ENCODE measurements around the gene PDPK1. TPM values are rescaled to one million over a fixed set of nuclear protein-coding genes. Genes with fewer than 3 reads are reported as not detected.

PDPK1 gene
- total RNA-seq, 2 experiments from 2014 or later = 14.4 to 40.6 TPM

GRCh38 chr16:2592786-2593185, 55.0 kb downstream of the PDPK1 start:
- H3K9me2 ChIP-seq (ENCODE audit: insufficient read depth, low read length) = no peaks in the 10 kb centered on the region
- no peaks in the 10 kb centered on the region for H4K20me1 ChIP-seq (ENCODE audit: insufficient read depth, low read length)
- no peak overlapping the region for H3K4me2 ChIP-seq (ENCODE audit: low read length)
- no peak overlapping the region for H3K27ac ChIP-seq (ENCODE audit: low read depth, low read length, poor library complexity, severe bottlenecking)
- no peak for DNase-seq (ENCODE audit: low spot score)
- CTCF ChIA-PET (ENCODE audit: unreplicated experiment) = no interaction called here
- intact Hi-C loops (cut with micrococcal nuclease; ENCODE audit: unreplicated experiment) = no loop called here
- no peak overlapping the region for H3K4me3 ChIP-seq (ENCODE audit: low read depth, low read length, poor library complexity, severe bottlenecking)
- BruUV-seq (replicated peaks) = no TSS peak
- H3K9me3 ChIP-seq (ENCODE audit: low read length) = no peaks in the 10 kb centered on the region
- POLR2A ChIA-PET = no interaction called here
- no peaks in the 10 kb centered on the region for H3K4me1 ChIP-seq (ENCODE audit: insufficient read depth, low read length, poor library complexity, severe bottlenecking)
- peaks cover 59% of the 10 kb centered on the region for H3K36me3 ChIP-seq (ENCODE audit: insufficient read depth, low read length)
- no peak for TF ChIP-seq EZH2phosphoT487 (IDR thresholded peaks at IDR 0.05; ENCODE audit: borderline replicate concordance, low read depth, low read length)
- TF ChIP-seq, protein P1, sequence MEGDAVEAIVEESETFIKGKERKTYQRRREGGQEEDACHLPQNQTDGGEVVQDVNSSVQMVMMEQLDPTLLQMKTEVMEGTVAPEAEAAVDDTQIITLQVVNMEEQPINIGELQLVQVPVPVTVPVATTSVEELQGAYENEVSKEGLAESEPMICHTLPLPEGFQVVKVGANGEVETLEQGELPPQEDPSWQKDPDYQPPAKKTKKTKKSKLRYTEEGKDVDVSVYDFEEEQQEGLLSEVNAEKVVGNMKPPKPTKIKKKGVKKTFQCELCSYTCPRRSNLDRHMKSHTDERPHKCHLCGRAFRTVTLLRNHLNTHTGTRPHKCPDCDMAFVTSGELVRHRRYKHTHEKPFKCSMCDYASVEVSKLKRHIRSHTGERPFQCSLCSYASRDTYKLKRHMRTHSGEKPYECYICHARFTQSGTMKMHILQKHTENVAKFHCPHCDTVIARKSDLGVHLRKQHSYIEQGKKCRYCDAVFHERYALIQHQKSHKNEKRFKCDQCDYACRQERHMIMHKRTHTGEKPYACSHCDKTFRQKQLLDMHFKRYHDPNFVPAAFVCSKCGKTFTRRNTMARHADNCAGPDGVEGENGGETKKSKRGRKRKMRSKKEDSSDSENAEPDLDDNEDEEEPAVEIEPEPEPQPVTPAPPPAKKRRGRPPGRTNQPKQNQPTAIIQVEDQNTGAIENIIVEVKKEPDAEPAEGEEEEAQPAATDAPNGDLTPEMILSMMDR (conservative IDR thresholded peaks at IDR 0.05; ENCODE audit: low read length) = no peak
- no peaks in the 10 kb centered on the region for H3K79me2 ChIP-seq (ENCODE audit: insufficient read depth, low read depth, low read length)
- H2AFZ ChIP-seq (ENCODE audit: low read length) = no peak overlapping the region

DNA sequence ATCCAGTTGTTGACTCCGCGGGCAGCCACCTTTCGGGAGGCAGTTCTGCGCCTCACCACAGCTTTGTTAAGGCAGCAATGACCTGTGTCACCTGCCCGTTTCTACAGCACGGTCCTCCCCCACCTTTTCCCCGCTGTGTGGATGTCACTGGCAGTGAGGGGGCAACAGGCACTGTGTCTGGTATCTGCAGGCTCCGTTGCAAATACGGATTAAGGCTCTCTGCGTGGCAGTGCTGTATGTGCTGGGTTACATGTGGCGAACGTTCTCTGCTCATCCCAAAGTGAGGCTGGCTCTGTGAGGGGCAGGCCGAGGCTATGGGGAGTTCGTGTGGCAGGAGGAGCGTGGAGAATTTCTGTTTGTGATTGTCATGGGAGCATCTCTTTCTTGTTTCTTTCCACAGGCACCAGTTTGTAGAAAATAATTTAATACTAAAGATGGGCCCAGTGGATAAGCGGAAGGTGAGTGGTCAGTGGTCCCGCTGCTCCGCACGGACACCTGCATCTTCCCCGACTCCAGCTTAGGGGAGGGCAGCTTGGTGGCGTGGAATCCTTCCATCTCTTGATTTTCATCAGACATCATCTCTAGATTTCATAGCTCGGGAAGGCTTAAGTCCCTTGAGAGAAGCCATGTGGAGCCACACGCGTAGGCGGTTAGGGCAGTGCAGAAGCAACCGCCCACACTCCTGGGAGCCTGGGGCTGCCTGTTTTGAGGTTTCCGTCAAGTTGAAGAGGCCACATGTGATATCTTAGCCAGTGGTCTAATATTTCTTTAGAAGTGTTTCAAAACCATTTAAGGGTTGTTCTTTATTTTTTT, 57.8 kb downstream of the PDPK1 start:
- Histone ChIP-seq H3K4me1 (ENCODE audit: insufficient read depth, low read length, poor library complexity, severe bottlenecking) (no peaks in the 10 kb centered on the region), H3K4me2 (ENCODE audit: low read length) (no peak overlapping the region), H3K27ac (ENCODE audit: low read depth, low read length, poor library complexity, severe bottlenecking) (no peak overlapping the region), H2AFZ (ENCODE audit: low read length) (no peak overlapping the region), H4K20me1 (ENCODE audit: insufficient read depth, low read length) (no peaks in the 10 kb centered on the region), H3K4me3 (ENCODE audit: low read depth, low read length, poor library complexity, severe bottlenecking) (no peak overlapping the region), H3K9me3 (ENCODE audit: low read length) (no peaks in the 10 kb centered on the region), H3K36me3 (ENCODE audit: insufficient read depth, low read length) (peaks cover 45% of the 10 kb centered on the region), H3K9me2 (ENCODE audit: insufficient read depth, low read length) (no peaks in the 10 kb centered on the region), H3K79me2 (ENCODE audit: insufficient read depth, low read depth, low read length) (no peaks in the 10 kb centered on the region)
- no peak for TF ChIP-seq EZH2phosphoT487 (IDR thresholded peaks at IDR 0.05; ENCODE audit: borderline replicate concordance, low read depth, low read length)
- TF ChIP-seq, protein P1 (conservative IDR thresholded peaks at IDR 0.05; ENCODE audit: low read length) = no peak
- BruUV-seq (replicated peaks) = no TSS peak
- DNase-seq (ENCODE audit: low spot score) = no peak
- CTCF ChIA-PET (ENCODE audit: unreplicated experiment) = no interaction called here
- POLR2A ChIA-PET = no interaction called here
- intact Hi-C loops (cut with micrococcal nuclease; ENCODE audit: unreplicated experiment) = no loop called here

Measured in OCI-LY7 (cell line).